ENCODE measurements around the gene C6orf118. TPM values are rescaled to one million over a fixed set of nuclear protein-coding genes. Genes with fewer than 3 reads are reported as not detected.

The C6orf118 gene
- total and polyA plus RNA-seq, 4 donors = not detected

GRCh38 chr6:165232731-165233488, 76.5 kb downstream of the C6orf118 start (continued):
- TF ChIP-seq GABPA (IDR thresholded peaks at IDR 0.05 in 1 of 2, conservative IDR thresholded peaks at IDR 0.05 in 1 of 2) (no peak), ZBTB33 (IDR thresholded peaks at IDR 0.05) (no peak), FOXA2 (IDR thresholded peaks at IDR 0.05) (no peak)

- TF ChIP-seq REST (IDR thresholded peaks at IDR 0.05) (no peak), CTCF (IDR thresholded peaks at IDR 0.05; ENCODE audit: low read depth, low read length, missing input control) (peak; percentile 26), RAD21 (IDR thresholded peaks at IDR 0.05) (peak; percentile 49 to 51)
- Histone ChIP-seq H3K27ac (ENCODE audit: low read depth in 1 of 2, low read length in 2 of 2) (no peak overlapping the region), H3K27me3 (ENCODE audit: control insufficient read depth in 4 of 4, insufficient read depth in 4 of 4, low read length in 3 of 4) (no peaks in the 10 kb centered on the region), H3K36me3 (ENCODE audit: control insufficient read depth in 4 of 4, insufficient read depth in 3 of 4, low read depth in 1 of 4, low read length in 3 of 4) (no peaks in the 10 kb centered on the region), H3K9ac (ENCODE audit: low read depth in 1 of 2, low read length in 2 of 2) (no peak overlapping the region), H3K9me3 (ENCODE audit: control insufficient read depth in 4 of 4, low read length in 3 of 4) (peaks cover 0 to 5% (median under 1%) of the 10 kb centered on the region in 4 donors), H3K4me1 (ENCODE audit: control insufficient read depth in 4 of 4, insufficient read depth in 4 of 4, low read length in 3 of 4) (no peaks in the 10 kb centered on the region), H3K4me3 (ENCODE audit: low read depth in 1 of 3, low read length in 3 of 3) (no peak overlapping the region)
- no peak for DNase-seq (ENCODE audit: low spot score)
- WGBS = 64% methylated on average over 17 of the region's 17 CpGs
Observed at GRCh38 chr6:165231581-165232561, 77.5 kb downstream of the C6orf118 start.

- peaks cover 0 to 2% (median under 1%) of the 10 kb centered on the region in 4 donors for H3K9me3 ChIP-seq (ENCODE audit: control insufficient read depth in 4 of 4, low read length in 3 of 4)
- H3K27me3 ChIP-seq (ENCODE audit: control insufficient read depth in 4 of 4, insufficient read depth in 4 of 4, low read length in 3 of 4) = no peaks in the 10 kb centered on the region
- H3K4me1 ChIP-seq (ENCODE audit: control insufficient read depth in 4 of 4, insufficient read depth in 4 of 4, low read length in 3 of 4) = no peaks in the 10 kb centered on the region
- no peak for DNase-seq (ENCODE audit: low spot score)
- TF ChIP-seq SP1 (IDR thresholded peaks at IDR 0.05) (no peak), CTCF (IDR thresholded peaks at IDR 0.05; ENCODE audit: low read depth, low read length, missing input control) (no peak), ATF3 (IDR thresholded peaks at IDR 0.05) (no peak), EGR1 (IDR thresholded peaks at IDR 0.05; ENCODE audit: low read depth in 2 of 2) (no peak)
- no peak overlapping the region for H3K4me3 ChIP-seq (ENCODE audit: low read depth in 1 of 3, low read length in 3 of 3)
- no peaks in the 10 kb centered on the region for H3K36me3 ChIP-seq (ENCODE audit: control insufficient read depth in 4 of 4, insufficient read depth in 3 of 4, low read depth in 1 of 4, low read length in 3 of 4)
- H3K27ac ChIP-seq (ENCODE audit: low read depth in 1 of 2, low read length in 2 of 2) = no peak overlapping the region
- 75% methylated on average over 3 of the region's 3 CpGs for WGBS
- H3K9ac ChIP-seq (ENCODE audit: low read depth in 1 of 2, low read length in 2 of 2) = no peak overlapping the region
Observed at GRCh38 chr6:165231177-165231576, 78.2 kb downstream of the C6orf118 start.
